CD4-positive, alpha-beta T cell treated with Interferon alpha-2 for 1 hour (primary cell): ENCODE data around the gene ABRACL.

ENCODE experiments used
- DNase-seq, 2 donors: peaks; one replicate each; pipeline ENCODE4 v3.0.0-alpha.2; 2020 to 2022

Gene ABRACL

DNA sequence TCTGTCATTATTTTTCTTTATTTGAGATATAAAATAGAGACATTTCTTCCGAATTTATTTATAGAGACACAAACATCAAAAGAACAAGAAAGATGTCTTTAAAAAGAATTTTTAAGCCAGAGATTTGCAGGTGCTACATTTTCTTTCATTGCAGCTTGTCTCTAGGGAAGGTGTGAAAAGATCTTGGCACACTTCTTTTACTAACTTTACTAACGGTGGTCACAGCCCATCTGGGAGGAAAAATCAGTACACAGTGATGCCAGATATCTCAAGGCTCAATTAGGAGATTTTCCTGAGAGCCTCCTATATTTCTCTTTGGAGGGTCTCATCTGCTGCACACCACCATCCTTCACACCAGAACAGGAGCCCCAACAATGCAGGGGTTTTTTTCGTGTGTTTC lies 29.5 kb downstream of the ABRACL start:
- no peak for DNase-seq

DNA sequence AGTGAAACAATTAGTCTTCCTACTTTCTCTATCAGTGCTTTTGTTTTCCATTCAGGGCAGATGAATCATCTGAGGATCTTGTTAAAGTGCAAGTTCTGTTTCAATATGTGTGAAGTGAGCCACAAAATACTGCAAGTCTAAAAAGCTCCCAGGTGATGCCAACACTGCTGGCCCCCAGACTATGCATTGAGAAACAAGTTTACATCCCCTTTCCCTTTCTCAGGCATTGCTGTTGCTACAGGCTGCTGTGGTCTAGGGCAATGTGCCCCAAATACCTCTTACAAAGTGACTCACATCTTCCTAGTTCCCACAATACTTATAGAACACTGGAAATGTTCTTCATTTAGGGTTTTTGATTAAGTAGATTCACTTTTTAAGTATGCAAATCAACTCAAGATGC lies 31.8 kb downstream of the ABRACL start:
- no peak for DNase-seq

DNA sequence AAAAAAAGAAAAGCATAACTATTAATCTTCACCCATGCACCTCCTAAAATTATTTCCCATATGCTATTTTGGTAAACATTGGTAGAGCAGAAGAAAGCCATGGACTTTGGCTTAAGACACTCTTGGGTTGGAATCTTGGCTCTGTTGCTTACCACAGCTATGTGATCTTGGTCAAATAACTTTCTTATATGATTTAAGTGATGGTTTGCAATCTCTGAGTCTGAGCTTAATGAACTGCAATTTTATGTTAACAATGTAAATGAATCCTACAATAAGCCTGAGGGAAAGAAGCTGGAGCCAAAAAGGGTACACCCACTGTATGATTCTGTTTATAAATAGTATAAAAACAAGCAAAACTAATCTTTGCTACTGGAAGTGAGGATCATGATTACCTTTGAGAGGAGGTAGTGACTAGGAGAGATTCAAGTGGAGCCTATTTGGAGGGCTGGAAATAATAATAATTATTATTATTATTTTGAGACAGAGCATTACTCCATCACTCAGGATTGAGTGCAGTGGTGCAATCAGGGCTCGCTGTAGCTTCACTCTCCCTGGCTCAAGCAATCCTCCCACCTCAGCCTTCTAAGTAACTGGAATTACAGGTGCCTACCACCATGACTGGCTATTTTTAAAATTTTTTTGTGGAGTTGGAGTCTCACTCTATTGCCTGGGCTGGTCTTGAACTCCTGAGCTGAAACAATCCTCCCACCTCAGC lies 34.5 kb downstream of the ABRACL start:
- no peak for DNase-seq

DNA sequence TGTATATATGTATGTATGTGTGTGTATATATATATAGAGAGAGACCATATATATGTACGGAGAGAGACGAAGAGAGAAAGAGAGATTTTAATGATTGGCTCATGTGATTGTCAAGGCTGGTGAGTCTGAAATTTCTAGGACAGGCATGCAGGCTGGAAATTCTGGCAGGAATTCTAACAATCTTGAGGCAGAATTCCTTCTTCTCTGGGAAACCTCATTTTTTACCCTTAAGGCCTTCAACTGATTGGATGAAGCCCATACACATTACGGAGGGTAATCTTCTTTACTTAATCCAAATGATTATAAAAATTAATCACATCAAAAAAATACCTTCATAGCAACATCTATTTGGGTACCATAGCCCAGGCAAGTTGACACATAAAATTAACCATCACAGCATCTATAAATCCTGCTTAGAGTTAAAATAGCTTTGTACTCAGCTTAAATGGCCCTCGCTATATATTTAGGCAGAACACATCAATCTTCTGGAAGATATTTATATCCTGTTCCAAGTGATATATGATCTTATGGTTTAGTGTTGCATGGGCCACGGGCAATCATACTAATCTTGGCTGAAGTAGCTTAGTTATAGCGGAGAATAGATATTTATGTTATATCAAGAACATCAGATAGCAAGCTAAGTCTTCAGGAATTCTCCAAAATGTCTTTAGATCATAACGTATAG lies 36.6 kb downstream of the ABRACL start:
- no peak for DNase-seq

DNA sequence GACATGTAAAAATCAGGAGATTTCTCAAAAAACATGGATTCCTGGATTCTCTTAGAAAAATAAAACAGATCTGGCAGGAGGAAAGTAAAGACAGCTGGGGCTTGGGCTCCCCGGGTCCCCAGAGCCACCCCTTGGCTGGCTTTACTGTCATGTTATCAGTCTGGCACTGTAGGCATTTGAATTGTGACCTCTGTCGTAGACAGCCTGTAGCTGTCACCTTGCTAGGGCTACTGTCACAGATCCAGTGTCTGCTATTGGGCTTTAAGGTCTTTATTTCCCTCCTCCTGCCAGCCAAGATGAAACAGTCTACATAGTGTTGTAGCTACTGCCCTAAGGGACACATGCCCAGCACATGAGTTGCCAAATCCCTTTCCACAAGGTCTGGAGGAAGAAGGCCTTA lies 37.5 kb downstream of the ABRACL start:
- DNase-seq = no peak

DNA sequence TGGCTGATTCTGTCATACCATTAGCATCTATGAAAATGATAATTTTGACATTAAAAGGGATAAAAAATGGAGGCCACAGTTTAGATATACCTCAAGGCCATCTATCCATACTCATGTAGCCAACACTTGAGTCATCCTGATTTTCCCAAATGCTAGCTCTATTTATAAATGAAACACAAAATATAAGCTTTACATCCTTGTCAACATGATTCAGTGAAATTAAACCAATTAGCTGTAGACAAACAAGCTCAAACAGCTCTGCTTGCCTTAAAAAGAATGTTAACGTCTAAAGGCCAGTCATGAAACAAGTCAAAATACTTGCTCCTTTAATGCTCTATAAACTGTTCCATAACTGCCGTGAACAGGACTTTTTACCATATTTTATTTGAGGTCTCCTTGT lies 40.3 kb downstream of the ABRACL start:
- DNase-seq = no peak

DNA sequence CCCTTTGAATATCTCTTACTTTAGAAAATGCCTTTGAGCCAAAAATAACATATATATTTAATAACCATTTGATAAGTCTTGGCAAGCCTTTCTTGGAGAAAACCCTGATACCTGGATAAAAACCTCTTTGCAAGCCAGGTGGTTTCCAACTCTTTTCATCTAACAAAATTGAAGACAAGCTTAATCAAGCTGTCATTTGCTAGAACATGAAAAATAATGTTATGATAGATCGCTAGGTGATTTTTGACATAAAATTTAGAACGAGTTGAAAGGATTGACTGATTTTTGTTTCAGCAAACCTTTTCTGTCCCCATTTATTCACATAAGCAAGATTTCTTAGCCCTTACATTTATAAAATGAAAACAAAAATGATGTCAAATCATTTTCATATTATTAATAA lies 44.6 kb downstream of the ABRACL start:
- DNase-seq = no peak

DNA sequence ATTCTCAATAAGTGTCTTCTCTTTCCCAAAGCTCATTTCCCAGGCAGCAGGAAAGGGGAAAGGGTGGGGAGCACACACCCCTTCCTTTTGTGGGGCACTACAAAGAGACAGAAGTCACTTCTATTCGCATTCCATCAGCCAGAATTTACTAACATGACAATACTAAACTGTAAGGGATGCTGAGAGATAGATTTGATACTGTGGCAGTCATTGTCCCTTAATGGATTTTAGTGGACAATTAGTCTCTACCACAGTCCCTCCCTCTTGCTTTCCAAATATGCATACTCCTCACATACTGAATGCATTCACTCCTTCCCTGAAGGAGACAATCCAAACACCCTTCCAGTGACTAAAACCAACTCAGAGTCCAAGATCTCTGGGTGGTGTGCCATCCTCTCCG lies 50.5 kb downstream of the ABRACL start:
- no peak for DNase-seq

DNA sequence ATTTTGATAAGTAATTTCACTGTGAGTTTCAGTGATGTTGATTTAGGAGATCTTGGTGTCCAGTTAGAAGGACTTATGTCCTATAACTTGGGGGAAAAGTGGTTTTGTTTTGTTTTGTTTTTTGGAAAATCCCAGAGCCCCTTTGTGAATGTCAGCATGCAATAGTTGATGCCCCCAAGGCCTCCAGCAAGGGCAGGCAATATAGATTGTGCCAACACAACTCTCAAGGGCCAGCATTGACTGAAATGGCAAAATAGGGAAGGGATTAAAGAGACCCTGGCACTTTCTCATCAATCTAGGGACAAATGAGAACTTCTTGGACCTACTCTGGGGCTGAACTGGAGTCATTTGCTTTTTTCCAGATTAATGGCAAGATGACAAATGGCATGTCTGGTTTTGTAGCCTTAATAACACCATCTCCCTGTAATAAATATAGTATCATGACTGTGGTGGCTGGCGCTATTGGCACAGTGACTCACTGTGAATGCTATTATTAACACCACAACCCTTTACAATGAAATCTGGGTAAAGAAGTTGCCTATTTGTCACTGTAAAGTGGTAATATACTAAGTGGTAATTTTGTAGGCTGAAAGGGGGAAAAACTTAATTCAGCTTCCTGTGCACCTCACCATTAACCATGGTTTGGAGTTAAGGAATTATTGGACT lies 51.8 kb downstream of the ABRACL start:
- DNase-seq = no peak

DNA sequence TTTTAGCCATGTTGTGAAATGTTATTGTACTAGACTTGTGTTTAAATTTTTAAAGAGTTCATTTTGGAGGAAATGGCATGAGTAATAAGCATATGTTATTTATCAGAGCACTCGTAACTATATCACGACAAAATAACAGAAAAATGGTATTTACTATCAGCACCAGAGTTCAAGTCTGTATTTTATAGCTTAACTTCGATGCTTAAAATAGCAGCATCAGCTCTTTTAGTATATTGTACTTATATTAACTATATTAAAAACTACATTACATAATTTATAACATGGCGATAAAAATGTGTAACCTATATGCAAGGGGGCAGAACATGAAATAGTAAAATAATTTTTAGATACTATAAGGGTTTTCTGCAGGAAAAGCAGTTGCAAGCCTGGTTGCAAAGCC lies 52.9 kb downstream of the ABRACL start:
- DNase-seq = no peak

DNA sequence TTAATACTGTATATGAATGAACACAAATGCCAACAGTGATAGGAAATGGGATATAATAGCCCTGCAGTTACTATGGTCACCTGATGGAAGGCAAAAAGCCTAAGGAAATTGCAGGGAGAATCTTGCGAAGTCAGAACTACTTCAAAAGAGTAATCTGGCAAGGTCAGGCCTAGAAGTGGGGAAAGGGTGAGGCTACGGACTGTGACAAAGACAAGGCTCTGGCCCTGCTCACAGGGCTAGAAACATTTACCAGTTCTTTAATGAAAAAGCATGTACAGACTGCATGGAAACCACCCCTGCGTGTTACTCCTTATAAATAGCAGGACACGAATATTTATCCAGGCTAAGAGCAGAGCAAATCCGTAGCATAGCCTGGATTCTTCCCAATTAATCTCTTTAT lies 53.8 kb downstream of the ABRACL start:
- DNase-seq = no peak

DNA sequence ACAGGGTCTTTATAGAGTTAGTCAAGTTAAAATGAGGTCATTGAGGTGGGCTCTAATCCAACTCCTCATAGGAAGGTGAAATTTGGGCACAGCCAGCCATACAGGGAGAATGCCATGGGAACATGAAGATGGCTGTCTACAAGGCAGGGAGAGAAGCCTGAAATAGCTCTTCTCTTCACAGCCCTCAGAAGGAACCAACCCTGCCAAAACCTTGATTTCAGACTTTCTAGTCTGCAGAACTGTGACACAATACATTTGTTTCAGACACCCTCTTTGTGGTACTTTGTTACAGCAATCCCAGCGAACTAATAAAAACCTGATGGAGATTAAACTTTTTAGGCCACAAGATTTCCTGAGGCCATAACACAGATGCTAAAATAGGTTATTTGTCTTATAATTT lies 63.3 kb downstream of the ABRACL start:
- DNase-seq = no peak
